HepG2 (cell line): ENCODE results near the gene SMYD5. TPM values are rescaled to one million over a fixed set of nuclear protein-coding genes. Genes with fewer than 3 reads are reported as not detected.

Experiments
- ADNP ChIP-seq: sonication (generic); formaldehyde crosslinking; IDR thresholded peaks from 2 replicates; pipeline ENCODE4 v1.4.0; 2020; ENCODE audit warnings: missing genetic modification reagents
- ARHGAP35 ChIP-seq: sonication (generic); formaldehyde crosslinking; IDR thresholded peaks from 2 replicates; pipeline ENCODE4 v1.9.0; 2022; ENCODE audit warnings: mild to moderate bottlenecking, inconsistent platforms, moderate library complexity, missing genetic modification reagents, borderline replicate concordance
- HOXD1 ChIP-seq: sonication (generic); formaldehyde crosslinking; IDR thresholded peaks from 2 replicates; pipeline ENCODE4 v1.5.0; 2020; ENCODE audit warnings: missing genetic modification reagents
- KAT2B ChIP-seq: fragments of 150-350 bp; IDR thresholded peaks from 2 replicates; pipeline ENCODE4 v1.6.1; 2014; ENCODE audit warnings: low read depth, low read length, borderline replicate concordance
- NONO ChIP-seq, 2 experiments: fragments of 450-650 bp in 1 of 2; sonication (generic) in 1 of 2; formaldehyde crosslinking in 1 of 2; IDR thresholded peaks in 1 of 2; conservative IDR thresholded peaks in 1 of 2; 2 replicates each; pipeline versions ENCODE4 v1.6.1 to v1.8.0; 2017 to 2022; ENCODE audit warnings: mild to moderate bottlenecking in 1 of 2, missing genetic modification reagents in 1 of 2, moderate library complexity in 1 of 2
- ZNF354B ChIP-seq: sonication (generic); formaldehyde crosslinking; IDR thresholded peaks from 2 replicates; pipeline ENCODE4 v1.8.0; 2022; ENCODE audit warnings: mild to moderate bottlenecking, missing genetic modification reagents
- polyA plus RNA-seq, 8 experiments: library from polyadenylated mRNA; depleted of rRNA in 3 of 8; stranded (reverse) in 7 of 8; unstranded in 1 of 8; fragments of >200 nt; fragmentation: Illumina TruSeq in 4 of 8; extraction: Trizol in 4 of 8; gene quantifications; 2 replicates each; pipeline versions ENCODE4 v1.2.1 to v1.2.3, GENCODE V29; 2011 to 2016; ENCODE audit warnings: low read depth in 4 of 8, missing spikeins in 1 of 8, mixed read lengths in 1 of 8; ENCODE audit not compliant: insufficient read depth in 1 of 8
- total RNA-seq, 5 experiments: library from RNA; depleted of rRNA; stranded (reverse); fragments of >200 nt; fragmentation: Illumina TruSeq; extraction: Trizol; gene quantifications; 2 replicates each; pipeline ENCODE4 v1.2.3, GENCODE V29; 2016; ENCODE audit warnings: low read depth in 1 of 5
- TF ChIP-seq, protein P1 (sequence below), 2 experiments: IDR thresholded peaks; 2 replicates each; pipeline ENCODE4 v1.6.1; 2011 to 2012; ENCODE audit warnings: low read length in 2 of 2, borderline replicate concordance in 1 of 2, low read depth in 1 of 2, mild to moderate bottlenecking in 1 of 2, moderate library complexity in 1 of 2
- TF ChIP-seq, protein P2 (sequence below): sonication (generic); formaldehyde crosslinking; IDR thresholded peaks from 2 replicates; pipeline ENCODE4 v1.4.0; 2020; ENCODE audit warnings: missing genetic modification reagents
- TF ChIP-seq, protein P3 (sequence below): sonication (generic); formaldehyde crosslinking; IDR thresholded peaks from 2 replicates; pipeline ENCODE4 v1.4.0; 2020; ENCODE audit warnings: missing genetic modification reagents
- TF ChIP-seq, protein P4 (sequence below): sonication (generic); formaldehyde crosslinking; IDR thresholded peaks from 2 replicates; pipeline ENCODE4 v1.5.0; 2020; ENCODE audit warnings: mild to moderate bottlenecking, missing genetic modification reagents, borderline replicate concordance
- TF ChIP-seq, protein P5 (sequence below): sonication (generic); formaldehyde crosslinking; IDR thresholded peaks from 2 replicates; pipeline ENCODE4 v1.4.0; 2020; ENCODE audit warnings: mild to moderate bottlenecking, missing genetic modification reagents
- TF ChIP-seq, protein P6 (sequence below): IDR thresholded peaks from 2 replicates; pipeline ENCODE4 v1.6.1; 2016; ENCODE audit warnings: missing compliant biosample characterization, missing genetic modification reagents, borderline replicate concordance

Gene SMYD5
- total and polyA plus RNA-seq, 2 of the 13 experiments (the other 11 are each of a cell fraction or from before 2014, with no cell fraction given), result 55.8 to 70.4 TPM

DNA sequence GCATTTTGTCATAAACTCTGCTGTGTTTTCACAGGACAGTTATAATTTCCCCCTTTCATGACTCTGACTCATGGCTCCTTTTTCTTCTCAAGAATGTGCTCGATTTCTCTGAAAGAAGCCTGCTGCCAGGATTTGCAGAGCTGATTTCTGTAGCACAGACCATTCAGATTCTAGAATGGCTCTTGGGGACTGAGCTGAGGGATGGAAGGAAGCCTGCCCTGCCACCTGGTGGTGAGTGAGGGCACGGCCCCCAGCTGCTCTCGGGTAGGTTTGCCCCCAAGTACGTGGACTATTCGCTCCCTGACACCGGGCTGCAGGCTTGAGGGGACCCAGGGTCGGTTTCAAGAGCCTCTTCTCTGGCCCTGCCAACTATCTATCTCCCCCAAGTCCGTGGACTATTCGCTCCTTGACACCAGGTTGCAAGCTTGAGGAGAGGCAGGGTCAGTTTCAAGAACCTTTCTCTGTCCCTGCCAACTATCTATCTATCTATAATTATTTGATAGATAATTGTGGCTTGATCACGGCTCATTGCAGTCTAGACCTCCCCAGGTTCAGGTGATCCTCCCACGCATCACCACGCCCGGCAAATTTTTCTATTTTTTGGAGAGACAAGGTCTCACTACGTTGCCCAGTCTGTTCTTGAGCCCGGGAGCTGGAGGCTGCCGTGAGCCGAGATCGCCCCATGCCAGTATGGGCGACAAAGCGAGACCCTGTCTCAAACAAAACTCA is 1.4 kb upstream of the SMYD5 start (continued):
- TF ChIP-seq KAT2B (no peak), ZNF354B (CRISPR knock-in tag) (no peak), ARHGAP35 (no peak), NONO (IDR thresholded peaks at IDR 0.05) (no peak), NONO (CRISPR knock-in tag; conservative IDR thresholded peaks at IDR 0.05) (no peak; the same call in 1 of the 2 replicates), ADNP (CRISPR knock-in tag) (no peak), HOXD1 (CRISPR knock-in tag) (no peak)
- TF ChIP-seq, protein P1, sequence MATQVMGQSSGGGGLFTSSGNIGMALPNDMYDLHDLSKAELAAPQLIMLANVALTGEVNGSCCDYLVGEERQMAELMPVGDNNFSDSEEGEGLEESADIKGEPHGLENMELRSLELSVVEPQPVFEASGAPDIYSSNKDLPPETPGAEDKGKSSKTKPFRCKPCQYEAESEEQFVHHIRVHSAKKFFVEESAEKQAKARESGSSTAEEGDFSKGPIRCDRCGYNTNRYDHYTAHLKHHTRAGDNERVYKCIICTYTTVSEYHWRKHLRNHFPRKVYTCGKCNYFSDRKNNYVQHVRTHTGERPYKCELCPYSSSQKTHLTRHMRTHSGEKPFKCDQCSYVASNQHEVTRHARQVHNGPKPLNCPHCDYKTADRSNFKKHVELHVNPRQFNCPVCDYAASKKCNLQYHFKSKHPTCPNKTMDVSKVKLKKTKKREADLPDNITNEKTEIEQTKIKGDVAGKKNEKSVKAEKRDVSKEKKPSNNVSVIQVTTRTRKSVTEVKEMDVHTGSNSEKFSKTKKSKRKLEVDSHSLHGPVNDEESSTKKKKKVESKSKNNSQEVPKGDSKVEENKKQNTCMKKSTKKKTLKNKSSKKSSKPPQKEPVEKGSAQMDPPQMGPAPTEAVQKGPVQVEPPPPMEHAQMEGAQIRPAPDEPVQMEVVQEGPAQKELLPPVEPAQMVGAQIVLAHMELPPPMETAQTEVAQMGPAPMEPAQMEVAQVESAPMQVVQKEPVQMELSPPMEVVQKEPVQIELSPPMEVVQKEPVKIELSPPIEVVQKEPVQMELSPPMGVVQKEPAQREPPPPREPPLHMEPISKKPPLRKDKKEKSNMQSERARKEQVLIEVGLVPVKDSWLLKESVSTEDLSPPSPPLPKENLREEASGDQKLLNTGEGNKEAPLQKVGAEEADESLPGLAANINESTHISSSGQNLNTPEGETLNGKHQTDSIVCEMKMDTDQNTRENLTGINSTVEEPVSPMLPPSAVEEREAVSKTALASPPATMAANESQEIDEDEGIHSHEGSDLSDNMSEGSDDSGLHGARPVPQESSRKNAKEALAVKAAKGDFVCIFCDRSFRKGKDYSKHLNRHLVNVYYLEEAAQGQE (IDR thresholded peaks at IDR 0.05; ENCODE audit: borderline replicate concordance in 1 of 2, low read depth in 1 of 2, low read length in 2 of 2), result no peak
- TF ChIP-seq, protein P2, sequence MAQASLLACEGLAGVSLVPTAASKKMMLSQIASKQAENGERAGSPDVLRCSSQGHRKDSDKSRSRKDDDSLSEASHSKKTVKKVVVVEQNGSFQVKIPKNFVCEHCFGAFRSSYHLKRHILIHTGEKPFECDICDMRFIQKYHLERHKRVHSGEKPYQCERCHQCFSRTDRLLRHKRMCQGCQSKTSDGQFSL (CRISPR knock-in tag), result no peak
- TF ChIP-seq, protein P3, sequence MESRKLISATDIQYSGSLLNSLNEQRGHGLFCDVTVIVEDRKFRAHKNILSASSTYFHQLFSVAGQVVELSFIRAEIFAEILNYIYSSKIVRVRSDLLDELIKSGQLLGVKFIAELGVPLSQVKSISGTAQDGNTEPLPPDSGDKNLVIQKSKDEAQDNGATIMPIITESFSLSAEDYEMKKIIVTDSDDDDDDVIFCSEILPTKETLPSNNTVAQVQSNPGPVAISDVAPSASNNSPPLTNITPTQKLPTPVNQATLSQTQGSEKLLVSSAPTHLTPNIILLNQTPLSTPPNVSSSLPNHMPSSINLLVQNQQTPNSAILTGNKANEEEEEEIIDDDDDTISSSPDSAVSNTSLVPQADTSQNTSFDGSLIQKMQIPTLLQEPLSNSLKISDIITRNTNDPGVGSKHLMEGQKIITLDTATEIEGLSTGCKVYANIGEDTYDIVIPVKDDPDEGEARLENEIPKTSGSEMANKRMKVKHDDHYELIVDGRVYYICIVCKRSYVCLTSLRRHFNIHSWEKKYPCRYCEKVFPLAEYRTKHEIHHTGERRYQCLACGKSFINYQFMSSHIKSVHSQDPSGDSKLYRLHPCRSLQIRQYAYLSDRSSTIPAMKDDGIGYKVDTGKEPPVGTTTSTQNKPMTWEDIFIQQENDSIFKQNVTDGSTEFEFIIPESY, result no peak
- TF ChIP-seq, protein P4, sequence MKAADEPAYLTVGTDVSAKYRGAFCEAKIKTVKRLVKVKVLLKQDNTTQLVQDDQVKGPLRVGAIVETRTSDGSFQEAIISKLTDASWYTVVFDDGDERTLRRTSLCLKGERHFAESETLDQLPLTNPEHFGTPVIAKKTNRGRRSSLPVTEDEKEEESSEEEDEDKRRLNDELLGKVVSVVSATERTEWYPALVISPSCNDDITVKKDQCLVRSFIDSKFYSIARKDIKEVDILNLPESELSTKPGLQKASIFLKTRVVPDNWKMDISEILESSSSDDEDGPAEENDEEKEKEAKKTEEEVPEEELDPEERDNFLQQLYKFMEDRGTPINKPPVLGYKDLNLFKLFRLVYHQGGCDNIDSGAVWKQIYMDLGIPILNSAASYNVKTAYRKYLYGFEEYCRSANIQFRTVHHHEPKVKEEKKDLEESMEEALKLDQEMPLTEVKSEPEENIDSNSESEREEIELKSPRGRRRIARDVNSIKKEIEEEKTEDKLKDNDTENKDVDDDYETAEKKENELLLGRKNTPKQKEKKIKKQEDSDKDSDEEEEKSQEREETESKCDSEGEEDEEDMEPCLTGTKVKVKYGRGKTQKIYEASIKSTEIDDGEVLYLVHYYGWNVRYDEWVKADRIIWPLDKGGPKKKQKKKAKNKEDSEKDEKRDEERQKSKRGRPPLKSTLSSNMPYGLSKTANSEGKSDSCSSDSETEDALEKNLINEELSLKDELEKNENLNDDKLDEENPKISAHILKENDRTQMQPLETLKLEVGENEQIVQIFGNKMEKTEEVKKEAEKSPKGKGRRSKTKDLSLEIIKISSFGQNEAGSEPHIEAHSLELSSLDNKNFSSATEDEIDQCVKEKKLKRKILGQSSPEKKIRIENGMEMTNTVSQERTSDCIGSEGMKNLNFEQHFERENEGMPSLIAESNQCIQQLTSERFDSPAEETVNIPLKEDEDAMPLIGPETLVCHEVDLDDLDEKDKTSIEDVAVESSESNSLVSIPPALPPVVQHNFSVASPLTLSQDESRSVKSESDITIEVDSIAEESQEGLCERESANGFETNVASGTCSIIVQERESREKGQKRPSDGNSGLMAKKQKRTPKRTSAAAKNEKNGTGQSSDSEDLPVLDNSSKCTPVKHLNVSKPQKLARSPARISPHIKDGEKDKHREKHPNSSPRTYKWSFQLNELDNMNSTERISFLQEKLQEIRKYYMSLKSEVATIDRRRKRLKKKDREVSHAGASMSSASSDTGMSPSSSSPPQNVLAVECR (CRISPR knock-in tag), result 0 out of 2 replicates have a peak, but pooled peaks have one; percentile 35
- TF ChIP-seq, protein P5, sequence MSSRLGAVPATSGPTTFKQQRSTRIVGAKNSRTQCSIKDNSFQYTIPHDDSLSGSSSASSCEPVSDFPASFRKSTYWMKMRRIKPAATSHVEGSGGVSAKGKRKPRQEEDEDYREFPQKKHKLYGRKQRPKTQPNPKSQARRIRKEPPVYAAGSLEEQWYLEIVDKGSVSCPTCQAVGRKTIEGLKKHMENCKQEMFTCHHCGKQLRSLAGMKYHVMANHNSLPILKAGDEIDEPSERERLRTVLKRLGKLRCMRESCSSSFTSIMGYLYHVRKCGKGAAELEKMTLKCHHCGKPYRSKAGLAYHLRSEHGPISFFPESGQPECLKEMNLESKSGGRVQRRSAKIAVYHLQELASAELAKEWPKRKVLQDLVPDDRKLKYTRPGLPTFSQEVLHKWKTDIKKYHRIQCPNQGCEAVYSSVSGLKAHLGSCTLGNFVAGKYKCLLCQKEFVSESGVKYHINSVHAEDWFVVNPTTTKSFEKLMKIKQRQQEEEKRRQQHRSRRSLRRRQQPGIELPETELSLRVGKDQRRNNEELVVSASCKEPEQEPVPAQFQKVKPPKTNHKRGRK (CRISPR knock-in tag), result no peak
- TF ChIP-seq, protein P6, sequence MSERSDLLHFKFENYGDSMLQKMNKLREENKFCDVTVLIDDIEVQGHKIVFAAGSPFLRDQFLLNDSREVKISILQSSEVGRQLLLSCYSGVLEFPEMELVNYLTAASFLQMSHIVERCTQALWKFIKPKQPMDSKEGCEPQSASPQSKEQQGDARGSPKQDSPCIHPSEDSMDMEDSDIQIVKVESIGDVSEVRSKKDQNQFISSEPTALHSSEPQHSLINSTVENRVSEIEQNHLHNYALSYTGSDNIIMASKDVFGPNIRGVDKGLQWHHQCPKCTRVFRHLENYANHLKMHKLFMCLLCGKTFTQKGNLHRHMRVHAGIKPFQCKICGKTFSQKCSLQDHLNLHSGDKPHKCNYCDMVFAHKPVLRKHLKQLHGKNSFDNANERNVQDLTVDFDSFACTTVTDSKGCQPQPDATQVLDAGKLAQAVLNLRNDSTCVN (CRISPR knock-in tag), result no peak; the same call in 1 of the 2 replicates
